Pancreas (tissue), 10 donors: ENCODE data around the gene PEX14. TPM values are rescaled to one million over a fixed set of nuclear protein-coding genes. Genes with fewer than 3 reads are reported as not detected.

Experiments
- ATAC-seq, 4 donors: fragments of 200-7000 bp; cut with Tn5 transposase; one replicate each; pipeline versions ENCODE4 v1.8.0 to v1.9.1; 2020; ENCODE audit warnings: mild to moderate bottlenecking in 4 of 4, moderate library complexity in 4 of 4
- DNase-seq, 6 donors: peaks; one replicate each; pipeline ENCODE4 v3.0.0-alpha.2; 2020
- FAIRE-seq: peaks from 2 replicates; lab custom pipeline; 2012; peaks lifted over from hg19 to GRCh38; lab: Jason Lieb, UNC
- H3K27ac ChIP-seq, 4 donors: fragments of 200-600 bp; sonication (generic); 1 replicate in 3 of 4; 2 replicates in 1 of 4; pipeline versions ENCODE4 v1.5.0 to v1.8.0; 2020
- H3K27me3 ChIP-seq, 4 donors: fragments of 200-600 bp; one replicate each; pipeline ENCODE4 v1.8.0; 2021
- H3K36me3 ChIP-seq, 3 donors: fragments of 200-600 bp; sonication (generic) in 1 of 3; one replicate each; pipeline versions ENCODE4 v1.5.0 to v1.8.0; 2020 to 2021
- H3K4me1 ChIP-seq, 3 donors: fragments of 200-600 bp; one replicate each; pipeline ENCODE4 v1.8.0; 2021
- H3K4me3 ChIP-seq, 4 donors: fragments of 200-600 bp; sonication (generic) in 2 of 4; one replicate each; pipeline versions ENCODE4 v1.5.0 to v1.8.0; 2020 to 2021
- H3K9me3 ChIP-seq, 4 donors: fragments of 200-600 bp; one replicate each; pipeline ENCODE4 v1.8.0; 2021
- CTCF ChIP-seq, 4 donors: fragments of 200-600 bp; sonication (generic) in 3 of 4; IDR thresholded peaks; one replicate each; pipeline versions ENCODE4 v1.5.0 to v1.8.0; 2021; ENCODE audit warnings: antibody characterized with exemption in 4 of 4
- WGBS, 2 donors: extraction: QIAGEN DNeasy Blood & Tissue Kit; methylation state at CpG; one replicate each; pipeline ENCODE4 v1.1.7; 2013; 5-methylcytosine and 5-hydroxymethylcytosine counted together
- intact Hi-C, 3 donors: fragments of 100-400 bp; cut with DNase I; formaldehyde crosslinking; loops; one replicate each; pipeline versions ENCODE4 v1.11.1 to v1.14.2; 2022
- polyA plus RNA-seq, 2 donors: library from polyadenylated mRNA; stranded (reverse); fragments of 200-250 nt; gene quantifications; one replicate each; pipeline ENCODE4 v1.2.3, GENCODE V29; 2013
- total RNA-seq, 6 donors: library from RNA; stranded (reverse); fragmentation: NEBNext Ultra II Directional in 4 of 6; extraction: Animal tissue kit (Norgen Biotek cat#: 25700) in 4 of 6; gene quantifications; one replicate each; pipeline versions ENCODE4 v1.2.1 to v1.2.4, GENCODE V29; 2021 to 2023
- donor health status: healthy with polysubstance abuse.
- donor health status: DM: no; HTN: no; CAD: no; lungs with moderate emphysema.
- donor health status: DM: no; HTN: no; CAD: no.
- donor health status: control.
- donor health status: control.
- donor health status: Bipolar disorder and iron deficiency.
- donor health status: DM: yes; HTN: yes; CAD: no.
- donor health status: DM: no; HTN: no; CAD: no.
- donor health status: DM: no; HTN: no; CAD: no.
- donor health status: DM: yes; HTN: yes; CAD: no.

The PEX14 gene
- total and polyA plus RNA-seq, 8 donors = 6.0 to 12.8 (median 8.2) TPM

- TF ChIP-seq CTCF (IDR thresholded peaks at IDR 0.05) = no peak
- no peak for FAIRE-seq
- Histone ChIP-seq H3K36me3 (no peaks in the 10 kb centered on the region), H3K9me3 (no peaks in the 10 kb centered on the region), H3K27me3 (no peaks in the 10 kb centered on the region), H3K4me1 (no peaks in the 10 kb centered on the region), H3K27ac (no peak overlapping the region), H3K4me3 (no peak overlapping the region)
- DNase-seq = no peak
- intact Hi-C loops = no loop called here
- ATAC-seq = no peak
- WGBS, 2 donors = 92 to 100% methylated on average over 2 of the region's 2 CpGs
Observed at GRCh38 chr1:10608690-10609089, 133.9 kb downstream of the PEX14 start.

- Histone ChIP-seq H3K9me3 (no peaks in the 10 kb centered on the region), H3K36me3 (no peaks in the 10 kb centered on the region), H3K27me3 (no peaks in the 10 kb centered on the region), H3K27ac (no peak overlapping the region), H3K4me3 (no peak overlapping the region), H3K4me1 (no peaks in the 10 kb centered on the region)
- DNase-seq = no peak
- 86 to 90% methylated on average over 6 of the region's 6 CpGs for WGBS, 2 donors
- TF ChIP-seq CTCF (IDR thresholded peaks at IDR 0.05) = no peak
- no peak for FAIRE-seq
- no peak for ATAC-seq
- intact Hi-C loops = loop anchor here in 1 of 3 donors (10.0 kb wide), 1 partner anchor 66 kb away; no protein-coding TSS in a partner anchor
Observed at GRCh38 chr1:10610901-10611600, 136.3 kb downstream of the PEX14 start.

- H3K4me1 ChIP-seq = no peaks in the 10 kb centered on the region
- no peaks in the 10 kb centered on the region for H3K36me3 ChIP-seq
- H3K27ac ChIP-seq = no peak overlapping the region
- no peak for TF ChIP-seq CTCF (IDR thresholded peaks at IDR 0.05)
- ATAC-seq = no peak
- intact Hi-C loops = loop anchor here in 1 of 3 donors (10.0 kb wide), 1 partner anchor 68 kb away; no protein-coding TSS in a partner anchor
- H3K4me3 ChIP-seq = no peak overlapping the region
- H3K27me3 ChIP-seq = no peaks in the 10 kb centered on the region
- WGBS, 2 donors = 86 to 93% methylated on average over 12 of the region's 12 CpGs
- no peak for DNase-seq
- no peaks in the 10 kb centered on the region for H3K9me3 ChIP-seq
- no peak for FAIRE-seq
Observed at GRCh38 chr1:10612436-10613160, 137.8 kb downstream of the PEX14 start.

GRCh38 chr1:10613340-10613739 lies 138.6 kb downstream of the PEX14 start:
- H3K9me3 ChIP-seq = no peaks in the 10 kb centered on the region
- 96 to 97% methylated on average over 10 of the region's 10 CpGs for WGBS, 2 donors
- H3K27me3 ChIP-seq = no peaks in the 10 kb centered on the region
- no peak overlapping the region for H3K27ac ChIP-seq
- intact Hi-C loops = loop anchor here in 1 of 3 donors (10.0 kb wide), 1 partner anchor 69 kb away; no protein-coding TSS in a partner anchor
- no peaks in the 10 kb centered on the region for H3K4me1 ChIP-seq
- FAIRE-seq (no peak), ATAC-seq (no peak), DNase-seq (no peak)
- H3K4me3 ChIP-seq = no peak overlapping the region
- no peaks in the 10 kb centered on the region for H3K36me3 ChIP-seq
- TF ChIP-seq CTCF (IDR thresholded peaks at IDR 0.05) = no peak
